OCI-LY3 (cell line): ENCODE data around the gene IGFBP4.

ENCODE experiments used
- EZH2phosphoT487 ChIP-seq: fragments of 200-600 bp; shearing (Covaris generic); IDR thresholded peaks from 2 replicates; pipeline ENCODE4 v1.6.1; 2018; ENCODE audit warnings: antibody characterized with exemption, mixed run types, low read depth
- TF ChIP-seq, protein P1 (sequence below): fragments of 200-600, 300-600 bp; sonication (generic); IDR thresholded peaks from 2 replicates; pipeline ENCODE4 v1.5.1; 2014; ENCODE audit warnings: antibody characterized with exemption, low read length, low read depth

DNA sequence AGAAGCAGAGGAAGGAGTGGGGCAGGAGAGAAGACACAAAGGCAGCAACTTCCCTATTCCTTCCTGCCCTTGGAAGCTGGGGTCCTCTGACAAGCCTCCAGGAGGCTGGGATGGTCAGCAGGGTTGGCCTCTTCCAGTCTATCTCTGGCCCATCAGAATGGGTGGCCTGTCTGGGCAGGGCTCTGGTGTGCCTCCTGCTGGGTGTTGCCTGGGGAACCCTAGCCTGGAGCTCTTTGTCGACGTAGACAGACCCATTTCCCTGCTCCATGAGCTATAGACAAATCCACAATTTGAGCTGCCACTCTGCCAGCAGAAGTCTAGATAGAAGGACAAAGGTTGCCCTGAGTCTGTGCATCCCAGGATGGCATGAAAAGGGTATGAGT is 11.4 kb downstream of the IGFBP4 start:
- TF ChIP-seq, protein P1, sequence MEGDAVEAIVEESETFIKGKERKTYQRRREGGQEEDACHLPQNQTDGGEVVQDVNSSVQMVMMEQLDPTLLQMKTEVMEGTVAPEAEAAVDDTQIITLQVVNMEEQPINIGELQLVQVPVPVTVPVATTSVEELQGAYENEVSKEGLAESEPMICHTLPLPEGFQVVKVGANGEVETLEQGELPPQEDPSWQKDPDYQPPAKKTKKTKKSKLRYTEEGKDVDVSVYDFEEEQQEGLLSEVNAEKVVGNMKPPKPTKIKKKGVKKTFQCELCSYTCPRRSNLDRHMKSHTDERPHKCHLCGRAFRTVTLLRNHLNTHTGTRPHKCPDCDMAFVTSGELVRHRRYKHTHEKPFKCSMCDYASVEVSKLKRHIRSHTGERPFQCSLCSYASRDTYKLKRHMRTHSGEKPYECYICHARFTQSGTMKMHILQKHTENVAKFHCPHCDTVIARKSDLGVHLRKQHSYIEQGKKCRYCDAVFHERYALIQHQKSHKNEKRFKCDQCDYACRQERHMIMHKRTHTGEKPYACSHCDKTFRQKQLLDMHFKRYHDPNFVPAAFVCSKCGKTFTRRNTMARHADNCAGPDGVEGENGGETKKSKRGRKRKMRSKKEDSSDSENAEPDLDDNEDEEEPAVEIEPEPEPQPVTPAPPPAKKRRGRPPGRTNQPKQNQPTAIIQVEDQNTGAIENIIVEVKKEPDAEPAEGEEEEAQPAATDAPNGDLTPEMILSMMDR, result no peak
- no peak for TF ChIP-seq EZH2phosphoT487
